HAP-1 (cell line): ENCODE data around the gene TSGA10IP.

Experiments used
- DNase-seq, 2 experiments: peaks; one replicate each; pipeline ENCODE4 v3.0.0-alpha.2; 2016 to 2020; ENCODE audit warnings: low spot score in 2 of 2
- H3K27me3 ChIP-seq: fragments of 250-450 bp; sonication (Bioruptor Pico); 2 replicates; pipeline ENCODE4 v1.5.1; 2020; ENCODE audit warnings: low read depth, mild to moderate bottlenecking, moderate library complexity
- H3K36me3 ChIP-seq: fragments of 250-450 bp; sonication (Bioruptor Pico); replicated peaks from 2 replicates; pipeline ENCODE4 v1.5.1; 2020; ENCODE audit warnings: mild to moderate bottlenecking
- H3K4me1 ChIP-seq: fragments of 250-450 bp; sonication (Bioruptor Pico); 2 replicates; pipeline ENCODE4 v1.5.1; 2020; ENCODE audit warnings: mild to moderate bottlenecking
- H3K4me3 ChIP-seq: fragments of 250-450 bp; sonication (Bioruptor Pico); 2 replicates; pipeline ENCODE4 v1.5.1; 2020; ENCODE audit warnings: mild to moderate bottlenecking, moderate library complexity
- H3K9me3 ChIP-seq: fragments of 250-450 bp; sonication (Bioruptor Pico); 2 replicates; pipeline ENCODE4 v1.5.1; 2020; ENCODE audit warnings: mild to moderate bottlenecking, moderate library complexity
- in situ Hi-C: fragments of 300-500 bp; cut with MboI; formaldehyde crosslinking; loops from 3 replicates; pipeline ENCODE4 v1.14.3; 2020; ENCODE audit warnings: low sequenced_read_pairs, inconsistent platforms, mixed read lengths

TSGA10IP gene

DNA sequence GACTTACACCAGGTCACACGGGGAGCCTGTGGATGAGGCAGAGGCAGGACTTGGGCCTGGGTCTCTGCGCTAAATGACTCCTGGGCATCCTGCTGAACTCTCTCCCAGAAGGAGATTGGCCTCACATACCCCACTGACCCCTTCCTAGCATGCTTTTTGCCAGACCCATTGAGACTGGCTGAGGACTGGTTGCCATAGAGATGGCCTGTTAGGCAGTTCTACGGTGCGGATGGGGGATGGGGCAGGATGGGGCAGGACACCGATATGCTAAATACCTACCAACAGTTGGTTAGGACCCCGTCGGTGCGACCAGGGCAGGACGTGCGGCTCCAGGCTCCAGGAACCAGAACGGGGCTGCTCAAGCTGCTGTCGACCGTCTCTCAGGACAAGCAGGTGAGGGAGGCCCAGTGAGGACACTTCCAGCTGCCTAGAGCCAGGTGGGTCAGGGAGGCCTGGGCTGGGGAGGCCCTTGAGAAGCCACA is at the start of gene TSGA10IP:
Gene TSGA10IP (plus strand): TSS at position 51 of the 482 bp plus-strand sequence. CDS start 196 bp downstream, at position 247.
- Histone ChIP-seq H3K27me3 (no peaks in the 10 kb centered on the region), H3K4me3 (no peak within 1 kb of the TSS), H3K4me1 (no peaks in the 10 kb centered on the region)

DNA sequence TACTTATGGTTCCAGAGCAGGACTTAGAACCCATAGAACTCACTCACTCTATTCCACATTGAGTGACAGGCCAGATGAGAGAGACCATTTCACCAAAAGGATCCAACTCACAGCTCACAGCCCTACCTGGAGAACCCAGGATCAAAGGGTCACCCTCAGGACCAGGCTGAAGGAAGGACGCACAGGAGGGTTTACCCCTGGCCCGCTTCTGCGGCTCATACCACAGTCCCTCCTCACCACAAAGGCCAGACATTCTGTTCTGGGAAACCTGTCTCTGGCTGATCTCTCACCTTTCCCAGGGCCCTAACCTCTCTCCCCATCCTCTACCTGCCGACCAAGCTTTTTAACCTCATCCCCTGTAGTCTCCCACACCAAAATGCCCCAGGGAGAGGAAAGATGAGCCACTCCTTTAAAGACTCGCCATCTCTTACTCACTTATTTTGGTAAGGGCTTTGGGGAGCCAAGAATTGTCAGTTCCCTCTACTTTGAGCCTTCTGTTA is 49.7 kb upstream of the TSGA10IP start:
- H3K4me3 ChIP-seq = no peak overlapping the region
- in situ Hi-C loops = no loop called here

More for the DNA sequence above, at the start of gene TSGA10IP:
- Histone ChIP-seq H3K36me3 (no peaks in the 10 kb centered on the region), H3K9me3 (no peaks in the 10 kb centered on the region)
- no peak for DNase-seq
- in situ Hi-C loops = no loop called here

DNA sequence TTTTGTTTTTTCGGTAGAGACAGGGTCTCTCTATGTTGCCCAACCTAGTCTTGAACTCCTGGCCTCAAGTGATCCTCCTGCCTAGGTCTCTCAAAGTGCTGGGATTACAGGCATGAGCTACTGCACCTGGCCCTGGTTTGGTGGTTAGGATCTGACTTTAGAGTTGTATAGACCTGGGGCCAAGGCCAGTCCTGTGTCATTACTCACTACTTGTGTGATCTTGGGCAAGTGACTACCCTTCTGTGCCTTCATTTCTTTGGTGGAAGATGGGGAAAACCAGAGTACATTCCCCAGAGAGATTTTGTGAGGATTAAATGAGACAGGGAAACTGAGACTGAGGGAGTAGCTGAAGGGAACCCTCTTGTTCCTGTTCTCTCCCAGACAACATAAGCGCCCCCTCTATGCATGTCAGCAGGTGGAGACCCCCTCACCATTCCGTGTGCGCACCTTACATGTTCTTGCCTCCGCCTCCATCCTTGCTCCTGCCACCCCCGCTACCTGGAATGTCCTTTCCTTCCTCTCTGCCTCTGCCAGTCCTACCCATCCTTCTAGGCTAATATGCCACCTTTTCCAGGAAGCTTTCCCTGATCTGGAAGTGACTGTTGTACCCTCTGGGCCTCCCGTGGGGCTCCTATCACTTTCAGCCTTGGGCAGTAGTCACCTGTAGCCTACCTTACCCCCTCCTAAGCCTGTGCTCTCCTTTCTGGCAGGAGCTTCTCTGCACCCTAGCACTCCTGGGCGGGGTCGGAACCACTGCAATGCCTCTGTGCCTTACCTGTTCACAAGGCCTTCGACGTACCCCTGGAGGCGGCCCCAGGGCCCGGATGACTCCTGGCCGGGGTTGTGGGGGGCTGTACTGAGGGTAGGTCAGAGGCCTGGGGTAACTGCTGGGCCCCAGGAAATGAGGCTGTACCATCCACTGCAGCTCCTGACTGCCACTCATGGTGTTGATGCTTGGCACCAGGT is 49.0 kb upstream of the TSGA10IP start:
- peaks cover 31% of the 10 kb centered on the region for H3K36me3 ChIP-seq
- in situ Hi-C loops = no loop called here
- DNase-seq = no peak
- H3K4me3 ChIP-seq = no peak overlapping the region
- no peaks in the 10 kb centered on the region for H3K27me3 ChIP-seq
- no peaks in the 10 kb centered on the region for H3K9me3 ChIP-seq
- peaks cover 15% of the 10 kb centered on the region for H3K4me1 ChIP-seq

More for the DNA sequence above, 49.7 kb upstream of the TSGA10IP start:
- peaks cover 39% of the 10 kb centered on the region for H3K36me3 ChIP-seq
- DNase-seq = no peak
- H3K27me3 ChIP-seq = no peaks in the 10 kb centered on the region
- H3K9me3 ChIP-seq = no peaks in the 10 kb centered on the region
- peaks cover 11% of the 10 kb centered on the region for H3K4me1 ChIP-seq

DNA sequence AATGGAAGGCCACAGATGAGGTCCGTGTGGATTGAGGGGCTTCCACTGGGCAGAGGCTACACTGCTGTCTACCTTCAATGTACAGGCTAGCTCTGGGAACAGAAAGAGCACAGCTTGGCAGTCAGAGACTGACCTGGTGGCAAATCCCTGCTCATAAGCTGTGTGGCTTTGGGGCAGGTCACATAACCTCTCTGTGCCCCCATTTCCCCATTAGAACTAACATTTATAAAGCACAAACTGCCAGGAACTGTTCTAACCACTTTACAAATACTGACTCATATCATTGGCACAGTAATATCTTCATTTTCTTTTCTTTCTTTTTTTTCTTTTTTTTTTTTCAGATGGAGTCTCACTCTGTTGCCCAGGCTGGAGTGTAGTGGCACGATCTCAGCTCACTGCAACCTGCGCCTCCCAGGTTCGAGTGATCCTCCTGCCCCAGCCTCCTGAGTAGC is 48.2 kb upstream of the TSGA10IP start:
- in situ Hi-C loops = no loop called here

DNA sequence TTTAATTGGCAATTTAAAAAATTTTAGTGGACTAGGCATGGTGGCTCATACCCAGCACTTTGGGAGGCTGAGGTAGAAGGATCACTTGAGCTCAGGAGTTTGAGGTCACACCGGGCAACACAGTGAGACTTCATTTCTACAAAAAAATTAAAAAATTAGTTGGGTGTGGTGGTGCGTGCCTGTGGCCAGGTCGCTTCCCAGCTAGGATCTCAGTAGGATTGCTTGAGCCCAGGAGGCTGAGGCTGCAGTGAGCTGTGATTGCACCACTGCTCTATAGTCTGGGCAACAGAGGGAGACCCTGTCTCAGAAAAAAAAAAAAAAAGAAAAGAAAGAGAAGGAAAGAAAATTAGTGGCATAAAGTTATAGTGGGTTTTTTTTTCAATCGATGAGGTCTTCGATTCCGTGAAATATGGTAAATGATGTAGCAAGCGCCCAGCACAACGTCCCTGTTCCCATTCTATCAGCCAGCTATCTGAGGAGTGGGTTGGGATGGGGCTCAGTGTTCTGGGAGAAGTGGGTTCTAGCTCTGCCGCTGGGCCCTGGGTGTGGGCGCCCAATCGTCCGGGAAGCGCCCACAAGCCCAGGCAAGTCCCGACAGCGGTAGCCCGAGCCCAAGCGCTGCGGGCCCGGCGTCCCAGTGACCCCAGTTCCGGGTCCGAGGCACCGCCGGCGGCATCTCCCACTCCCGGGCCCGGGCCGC is 46.5 kb upstream of the TSGA10IP start:
- Histone ChIP-seq H3K4me1 (peaks cover 10% of the 10 kb centered on the region), H3K27me3 (no peaks in the 10 kb centered on the region), H3K9me3 (no peaks in the 10 kb centered on the region), H3K36me3 (peaks cover 14% of the 10 kb centered on the region), H3K4me3 (peak overlapping the region; percentile 75)
- in situ Hi-C loops = no loop called here
- DNase-seq = no peak

More for the DNA sequence above, 48.2 kb upstream of the TSGA10IP start:
- Histone ChIP-seq H3K9me3 (no peaks in the 10 kb centered on the region), H3K27me3 (no peaks in the 10 kb centered on the region), H3K4me3 (no peak overlapping the region), H3K4me1 (peaks cover 12% of the 10 kb centered on the region), H3K36me3 (peaks cover 24% of the 10 kb centered on the region)
- no peak for DNase-seq

DNA sequence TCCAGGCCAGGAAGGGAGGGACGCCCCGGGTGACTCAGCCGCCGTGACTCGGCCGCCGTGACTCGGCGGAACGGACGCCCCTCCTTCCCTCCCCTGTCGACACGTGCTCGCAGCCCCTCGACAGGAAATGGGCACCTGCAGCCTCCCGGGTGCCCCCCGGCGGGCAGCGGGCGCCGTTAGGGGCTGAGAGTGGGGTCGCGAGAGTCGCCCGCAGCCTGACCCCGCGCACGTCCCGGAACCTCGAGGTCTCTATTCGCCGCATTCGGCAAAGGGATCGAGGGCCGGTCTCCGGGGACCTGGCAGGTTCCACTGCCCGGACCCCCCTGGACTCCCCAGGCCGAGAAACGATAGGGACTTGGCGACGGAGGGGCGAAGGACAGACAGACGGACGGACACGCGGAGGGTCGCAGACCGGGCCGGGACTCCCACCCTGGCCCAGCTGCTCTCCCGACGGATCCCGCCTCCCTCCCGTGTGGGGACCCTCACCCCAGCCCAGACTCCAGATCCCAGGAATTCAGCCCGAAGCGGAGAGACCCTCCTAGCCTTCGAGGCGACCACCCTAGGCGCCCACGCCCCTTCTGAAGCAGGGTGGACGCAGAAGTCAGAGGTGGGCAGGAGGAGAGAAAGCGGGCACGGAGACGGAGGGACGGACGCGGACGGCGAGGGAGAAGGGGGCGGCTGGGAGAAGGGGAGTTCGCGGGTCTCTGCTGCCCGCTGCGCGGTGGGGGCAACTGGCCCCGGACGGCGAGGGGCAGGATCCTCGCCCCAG is 45.7 kb upstream of the TSGA10IP start:
- H3K9me3 ChIP-seq = no peaks in the 10 kb centered on the region
- H3K36me3 ChIP-seq = peaks cover 14% of the 10 kb centered on the region
- in situ Hi-C loops = no loop called here
- H3K4me3 ChIP-seq = peak overlapping the region; percentile 75
- peaks cover 10% of the 10 kb centered on the region for H3K4me1 ChIP-seq
- DNase-seq = peak in 1 of 2 experiments; percentile 72
- no peaks in the 10 kb centered on the region for H3K27me3 ChIP-seq

DNA sequence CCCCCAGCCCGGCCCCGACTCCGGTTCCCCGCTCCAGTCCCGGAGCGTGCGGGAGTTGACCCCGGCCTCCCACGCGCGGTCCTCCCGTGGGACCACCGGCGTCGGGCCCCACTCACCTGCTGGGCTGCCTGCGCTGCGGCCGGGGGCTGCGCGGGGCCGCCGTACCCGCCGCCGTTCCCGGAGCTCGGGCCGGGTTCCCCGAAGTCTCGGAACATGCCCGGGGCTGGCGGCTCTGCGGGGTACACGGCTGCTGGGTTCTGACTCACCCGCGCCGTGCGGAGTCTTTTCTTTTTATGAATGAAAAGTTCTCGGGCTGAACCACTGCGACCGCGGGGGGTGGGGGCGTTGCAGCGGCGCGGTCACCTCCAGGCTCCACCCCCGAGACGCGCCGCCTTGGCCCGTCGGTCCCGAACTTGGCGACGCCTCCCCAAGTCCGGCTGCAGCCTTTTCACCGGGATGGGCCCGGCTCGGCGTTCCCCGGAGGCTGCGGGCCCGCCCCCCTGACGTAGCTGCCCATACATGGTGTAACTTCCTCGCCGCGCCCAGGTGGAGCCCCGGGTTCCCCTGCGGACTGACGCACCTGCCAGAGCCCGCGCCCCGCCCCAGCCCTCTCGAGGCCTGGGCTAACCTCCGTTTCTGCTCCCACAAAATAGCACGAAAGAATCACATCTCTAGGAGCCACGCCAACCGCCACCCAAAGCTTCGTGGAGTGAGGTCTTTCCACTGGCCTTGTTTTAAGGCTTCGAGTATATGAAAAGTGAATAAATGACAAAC is 45.0 kb upstream of the TSGA10IP start, which contains the start of gene FOSL1:
Gene FOSL1 (minus strand): TSS at position 264 of the 774 bp plus-strand sequence. CDS start 49 bp downstream, at position 215.
- H3K36me3 ChIP-seq = peaks cover 13% of the 10 kb centered on the region
- H3K4me3 ChIP-seq = peak within 1 kb of the TSS; percentile 75
- no peaks in the 10 kb centered on the region for H3K27me3 ChIP-seq
- no peaks in the 10 kb centered on the region for H3K9me3 ChIP-seq
- peak; percentile 85 to 95 for DNase-seq
- in situ Hi-C loops = no loop called here
- peaks cover 10% of the 10 kb centered on the region for H3K4me1 ChIP-seq

DNA sequence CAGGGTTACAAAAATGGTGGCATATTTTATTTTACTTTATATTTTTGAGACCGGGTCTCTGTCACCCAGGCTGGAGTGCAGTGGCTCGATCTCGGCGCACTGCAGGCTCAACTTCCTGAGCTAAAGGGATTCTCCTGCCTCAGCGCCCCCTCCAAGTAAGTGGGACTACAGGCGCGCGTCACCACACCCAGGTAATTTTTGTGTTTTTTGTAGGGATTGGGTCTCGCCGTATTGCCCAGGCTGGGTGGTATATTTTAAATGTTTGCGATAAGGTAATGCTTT is 44.4 kb upstream of the TSGA10IP start:
- in situ Hi-C loops = no loop called here
- H3K36me3 ChIP-seq = peaks cover 8% of the 10 kb centered on the region
- peak overlapping the region; percentile 75 for H3K4me3 ChIP-seq
- no peaks in the 10 kb centered on the region for H3K27me3 ChIP-seq
- no peak for DNase-seq
- H3K9me3 ChIP-seq = no peaks in the 10 kb centered on the region
- peaks cover 10% of the 10 kb centered on the region for H3K4me1 ChIP-seq

DNA sequence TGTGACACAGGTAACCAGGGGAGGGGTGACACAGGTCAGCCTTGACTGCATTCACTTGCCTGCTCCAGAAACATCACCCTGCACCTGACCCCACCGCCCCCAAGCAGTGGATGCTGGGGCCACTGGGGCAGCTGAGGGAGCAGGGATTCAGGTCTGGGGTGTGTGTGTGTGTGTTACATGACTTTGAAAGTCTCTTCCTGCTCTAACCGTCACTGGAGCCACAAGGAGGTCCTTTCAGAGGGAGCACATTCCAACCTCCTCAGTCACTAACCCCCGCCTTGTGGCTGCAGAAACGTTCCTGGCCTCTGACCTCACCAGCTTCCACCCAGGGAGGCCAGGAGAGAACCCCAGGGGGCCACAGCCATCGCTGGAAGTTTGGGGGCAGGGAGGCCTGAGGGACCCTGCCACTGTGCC is 42.2 kb upstream of the TSGA10IP start:
- no peak for DNase-seq
- no peaks in the 10 kb centered on the region for H3K27me3 ChIP-seq
- no peaks in the 10 kb centered on the region; the same call in 1 of the 2 replicates for H3K36me3 ChIP-seq
- H3K4me3 ChIP-seq = no peak overlapping the region
- in situ Hi-C loops = no loop called here
- no peaks in the 10 kb centered on the region for H3K9me3 ChIP-seq
- H3K4me1 ChIP-seq = peaks cover 10% of the 10 kb centered on the region

DNA sequence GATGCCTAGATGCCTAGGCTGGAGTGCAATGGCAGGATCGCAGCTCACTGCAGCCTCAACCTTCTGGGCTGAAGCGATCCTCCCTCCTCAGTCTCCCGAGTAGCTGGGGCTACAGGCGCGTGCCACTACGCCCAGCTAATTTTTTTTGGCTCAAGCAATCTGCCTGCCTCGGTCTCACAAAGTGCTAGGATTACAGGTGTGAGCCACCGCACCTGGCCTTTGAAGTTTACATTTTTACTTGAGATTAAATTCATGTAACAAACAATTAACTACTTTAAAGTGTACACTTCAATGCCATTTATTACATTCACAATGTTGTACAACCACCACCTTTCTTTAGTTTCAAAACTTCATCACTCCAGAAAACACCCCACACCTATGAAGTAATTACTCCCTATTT is 41.6 kb upstream of the TSGA10IP start:
- Histone ChIP-seq H3K36me3 (no peaks in the 10 kb centered on the region; the same call in 1 of the 2 replicates), H3K4me1 (0 out of 2 replicates have a peak, but pooled peaks cover 5% of the 10 kb centered on the region), H3K27me3 (no peaks in the 10 kb centered on the region), H3K4me3 (no peak overlapping the region), H3K9me3 (no peaks in the 10 kb centered on the region)
- DNase-seq = no peak
- in situ Hi-C loops = no loop called here

DNA sequence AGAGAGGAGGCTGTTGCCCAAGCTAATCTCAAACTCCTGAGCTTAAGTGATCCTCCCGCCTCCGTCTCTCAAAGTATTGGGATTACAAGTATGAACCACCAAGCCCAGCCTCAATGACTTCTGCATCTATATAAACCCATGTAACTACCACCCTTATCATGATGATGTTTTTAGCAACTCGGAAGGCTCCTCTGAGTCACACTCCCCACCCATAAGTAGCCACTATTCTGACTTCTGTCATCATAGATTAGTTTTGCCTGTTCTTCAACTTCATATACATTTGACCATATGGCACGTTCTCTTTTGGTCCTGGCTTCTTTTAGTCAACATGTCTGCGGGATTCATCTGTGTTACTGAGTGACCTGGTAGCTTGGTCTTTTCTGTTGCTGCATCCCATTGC is 38.7 kb upstream of the TSGA10IP start:
- H3K36me3 ChIP-seq = no peaks in the 10 kb centered on the region
- no peaks in the 10 kb centered on the region for H3K27me3 ChIP-seq
- H3K9me3 ChIP-seq = no peaks in the 10 kb centered on the region
- in situ Hi-C loops = no loop called here
- no peak for DNase-seq
- H3K4me1 ChIP-seq = peaks cover 2% of the 10 kb centered on the region
- H3K4me3 ChIP-seq = no peak overlapping the region

DNA sequence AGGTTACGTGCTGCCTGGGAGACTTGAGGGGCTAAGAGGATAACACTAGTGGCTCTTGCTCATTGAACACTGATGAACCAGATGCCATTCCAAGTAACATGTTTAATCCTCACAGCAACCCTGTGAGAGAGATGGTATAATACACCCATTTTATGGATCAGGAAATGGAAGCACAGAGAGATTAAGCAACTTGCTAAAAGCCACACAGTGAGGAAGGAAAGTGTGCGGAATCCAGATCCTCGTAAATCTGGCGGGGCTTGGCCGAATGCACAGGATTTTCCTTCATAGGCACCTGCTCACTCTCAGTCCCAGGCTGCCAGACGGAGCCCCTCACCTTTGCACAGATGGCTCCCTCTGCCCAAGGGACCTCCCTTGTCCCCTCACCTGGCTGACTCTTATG is 37.4 kb upstream of the TSGA10IP start:
- in situ Hi-C loops = no loop called here
- H3K9me3 ChIP-seq = no peaks in the 10 kb centered on the region
- peaks cover 7% of the 10 kb centered on the region for H3K4me1 ChIP-seq
- no peaks in the 10 kb centered on the region for H3K27me3 ChIP-seq
- H3K36me3 ChIP-seq = no peaks in the 10 kb centered on the region
- H3K4me3 ChIP-seq = no peak overlapping the region
- no peak for DNase-seq
